Spleen (tissue), 7 donors: ENCODE data around the gene PRLH.

Experiments
- CTCF ChIP-seq, 11 experiments: fragments of 200-600 bp in 7 of 11; fragments of 450-650 bp in 4 of 11; sonication (generic) in 4 of 11; IDR thresholded peaks in 8 of 11; conservative IDR thresholded peaks in 3 of 11; 1 replicate in 7 of 11; 2 replicates in 4 of 11; pipeline versions ENCODE4 v1.4.0 to v1.8.0; 2016 to 2021; ENCODE audit warnings: antibody characterized with exemption in 11 of 11, inconsistent platforms in 4 of 11, mild to moderate bottlenecking in 1 of 11
- POLR2A ChIP-seq, 3 donors: fragments of 450-650 bp; IDR thresholded peaks; one replicate each; pipeline ENCODE4 v1.5.1; 2017; ENCODE audit warnings: antibody characterized with exemption in 3 of 3, mild to moderate bottlenecking in 1 of 3
- POLR2AphosphoS5 ChIP-seq, 3 donors: sonication (generic); formaldehyde crosslinking; IDR thresholded peaks; one replicate each; pipeline ENCODE4 v1.5.1; 2017; ENCODE audit warnings: antibody characterized with exemption in 3 of 3
- donor health status: DM: no; HTN: no; CAD: no; lungs with moderate emphysema.
- donor health status: DM: no; HTN: no; CAD: no.
- donor health status: DM: no; HTN: no; CAD: no.

DNA sequence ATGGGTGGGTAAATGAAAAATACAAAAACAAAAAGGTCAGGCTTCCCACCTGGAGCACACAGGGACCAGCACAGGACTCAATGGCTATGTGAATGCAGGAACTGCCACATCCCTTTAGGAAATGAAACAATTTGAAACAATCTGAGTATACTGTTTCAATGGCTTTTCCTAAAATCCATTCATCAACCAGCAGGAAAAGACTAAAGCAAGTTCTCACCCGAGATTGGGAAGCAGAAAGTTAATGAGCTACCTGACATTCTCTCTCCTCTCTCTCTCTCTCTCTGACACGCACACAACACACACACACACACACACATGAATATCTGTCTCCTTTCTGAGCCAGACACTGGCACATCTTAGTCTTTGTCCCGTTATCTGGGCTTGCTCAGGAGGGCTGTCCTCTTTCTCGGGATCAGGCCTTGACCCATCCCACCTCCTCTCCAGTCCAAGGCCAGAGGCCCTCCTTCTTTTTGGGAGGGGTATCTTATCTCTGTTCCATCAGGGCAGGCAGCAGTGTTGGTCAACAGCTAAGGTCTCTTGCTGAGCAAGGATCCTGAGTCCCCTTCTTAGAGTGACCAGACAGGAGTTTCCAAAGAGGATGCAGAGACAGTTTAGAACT is 49.4 kb downstream of the PRLH start:
- no peak for TF ChIP-seq CTCF (IDR thresholded peaks at IDR 0.05 in 8 of 11, conservative IDR thresholded peaks at IDR 0.05 in 3 of 11)
- TF ChIP-seq POLR2A (IDR thresholded peaks at IDR 0.05), result no peak
- no peak for TF ChIP-seq POLR2AphosphoS5 (IDR thresholded peaks at IDR 0.05)
